ENCODE results near the gene GARRE1. TPM values are rescaled to one million over a fixed set of nuclear protein-coding genes. Genes with fewer than 3 reads are reported as not detected.

GARRE1 gene
- total RNA-seq, 2 donors from 2014 or later, result 25.5 to 28.0 TPM

GRCh38 chr19:34284505-34284904 lies 30.2 kb downstream of the GARRE1 start:
- peaks cover 0 to 10% of the 10 kb centered on the region in 2 donors for H3K4me1 ChIP-seq
- H3K27me3 ChIP-seq, result no peaks in the 10 kb centered on the region
- DNase-seq (ENCODE audit: low spot score), result no peak
- no peak for TF ChIP-seq CTCF (IDR thresholded peaks at IDR 0.05)
- H3K4me3 ChIP-seq, result no peak overlapping the region
- H3K36me3 ChIP-seq, result peaks cover 6% of the 10 kb centered on the region
- H3K9me3 ChIP-seq, result no peaks in the 10 kb centered on the region
- no peak overlapping the region for H3K27ac ChIP-seq

- peaks cover 0 to 7% of the 10 kb centered on the region in 2 donors for H3K4me1 ChIP-seq
- peaks cover 6% of the 10 kb centered on the region for H3K36me3 ChIP-seq
- DNase-seq (ENCODE audit: low spot score), result no peak
- TF ChIP-seq CTCF (IDR thresholded peaks at IDR 0.05), result no peak
- H3K4me3 ChIP-seq, result no peak overlapping the region
- peaks cover 0 to 3% of the 10 kb centered on the region in 2 donors for H3K9me3 ChIP-seq
- no peak overlapping the region for H3K27ac ChIP-seq
- no peaks in the 10 kb centered on the region for H3K27me3 ChIP-seq
These were observed 33.3 kb downstream of the GARRE1 start for GRCh38 chr19:34287662-34288140.

GRCh38 chr19:34288381-34288780 lies 34.0 kb downstream of the GARRE1 start:
- DNase-seq (ENCODE audit: low spot score), result no peak
- H3K27ac ChIP-seq, result no peak overlapping the region
- H3K4me3 ChIP-seq, result no peak overlapping the region
- H3K36me3 ChIP-seq, result peaks cover 6% of the 10 kb centered on the region
- H3K4me1 ChIP-seq, result peaks cover 0 to under 1% of the 10 kb centered on the region in 2 donors
- TF ChIP-seq CTCF (IDR thresholded peaks at IDR 0.05), result no peak
- no peaks in the 10 kb centered on the region for H3K27me3 ChIP-seq
- peaks cover 0 to 3% of the 10 kb centered on the region in 2 donors for H3K9me3 ChIP-seq

GRCh38 chr19:34291235-34291634 lies 36.9 kb downstream of the GARRE1 start:
- no peak overlapping the region for H3K4me3 ChIP-seq
- no peak overlapping the region for H3K27ac ChIP-seq
- DNase-seq (ENCODE audit: low spot score), result no peak
- peaks cover 0 to 3% of the 10 kb centered on the region in 2 donors for H3K9me3 ChIP-seq
- H3K4me1 ChIP-seq, result no peaks in the 10 kb centered on the region
- no peak for TF ChIP-seq CTCF (IDR thresholded peaks at IDR 0.05)
- no peaks in the 10 kb centered on the region for H3K27me3 ChIP-seq
- H3K36me3 ChIP-seq, result no peaks in the 10 kb centered on the region

GRCh38 chr19:34295103-34295502 lies 40.7 kb downstream of the GARRE1 start:
- no peak for DNase-seq (ENCODE audit: low spot score)
- peaks cover 6% of the 10 kb centered on the region for H3K36me3 ChIP-seq
- peaks cover 0 to 3% of the 10 kb centered on the region in 2 donors for H3K9me3 ChIP-seq
- TF ChIP-seq CTCF (IDR thresholded peaks at IDR 0.05), result no peak
- no peaks in the 10 kb centered on the region for H3K4me1 ChIP-seq
- H3K27ac ChIP-seq, result no peak overlapping the region
- H3K4me3 ChIP-seq, result no peak overlapping the region
- no peaks in the 10 kb centered on the region for H3K27me3 ChIP-seq

GRCh38 chr19:34298891-34299520 lies 44.7 kb downstream of the GARRE1 start:
- no peak for TF ChIP-seq CTCF (IDR thresholded peaks at IDR 0.05)
- H3K27me3 ChIP-seq, result no peaks in the 10 kb centered on the region
- DNase-seq (ENCODE audit: low spot score), result no peak
- H3K4me1 ChIP-seq, result no peaks in the 10 kb centered on the region
- H3K36me3 ChIP-seq, result peaks cover 27% of the 10 kb centered on the region
- H3K4me3 ChIP-seq, result no peak overlapping the region
- no peaks in the 10 kb centered on the region for H3K9me3 ChIP-seq
- no peak overlapping the region for H3K27ac ChIP-seq

Data from right atrium auricular region (tissue), 2 donors.